Sigmoid colon (tissue), 7 donors: ENCODE measurements around the gene FBN3. TPM values are rescaled to one million over a fixed set of nuclear protein-coding genes. Genes with fewer than 3 reads are reported as not detected.

Experiments
- DNase-seq: peaks from one replicate; pipeline ENCODE4 v3.0.0-alpha.2; 2019
- H3K27ac ChIP-seq, 4 donors: fragments of 200-600 bp; sonication (generic); one replicate each; pipeline ENCODE4 v1.5.1; 2016 to 2019; ENCODE audit warnings: mild to moderate bottlenecking in 1 of 4
- H3K27me3 ChIP-seq, 3 donors: fragments of 200-600 bp; sonication (generic); one replicate each; pipeline ENCODE4 v1.5.1; 2019; ENCODE audit warnings: mild to moderate bottlenecking in 1 of 3
- H3K36me3 ChIP-seq, 4 donors: fragments of 200-600 bp; sonication (generic); one replicate each; pipeline ENCODE4 v1.5.1; 2016 to 2019
- H3K4me1 ChIP-seq, 4 donors: fragments of 200-600 bp; sonication (generic); one replicate each; pipeline ENCODE4 v1.5.1; 2017 to 2019
- H3K4me3 ChIP-seq, 4 donors: fragments of 200-600 bp; sonication (generic); one replicate each; pipeline ENCODE4 v1.5.1; 2017 to 2019; ENCODE audit warnings: mild to moderate bottlenecking in 2 of 4, moderate library complexity in 1 of 4
- H3K9me3 ChIP-seq, 4 donors: fragments of 200-600 bp in 3 of 4; sonication (generic) in 3 of 4; one replicate each; pipeline versions ENCODE4 v1.5.1 to v1.6.1; 2013 to 2019
- EP300 ChIP-seq, 4 donors: sonication (generic); formaldehyde crosslinking; IDR thresholded peaks; one replicate each; pipeline ENCODE4 v1.6.1; 2017; ENCODE audit warnings: antibody characterized with exemption in 4 of 4
- POLR2A ChIP-seq, 2 donors: fragments of 450-650 bp; IDR thresholded peaks; one replicate each; pipeline ENCODE4 v1.6.1; 2016; ENCODE audit warnings: antibody characterized with exemption in 2 of 2, mild to moderate bottlenecking in 2 of 2, moderate library complexity in 2 of 2
- POLR2AphosphoS5 ChIP-seq, 4 donors: sonication (generic); formaldehyde crosslinking; IDR thresholded peaks; one replicate each; pipeline ENCODE4 v1.6.1; 2017; ENCODE audit warnings: antibody characterized with exemption in 4 of 4
- WGBS, 2 donors: extraction: QIAGEN DNeasy Blood & Tissue Kit; methylation state at CpG; one replicate each; pipeline ENCODE4 v1.1.7; 2013; 5-methylcytosine and 5-hydroxymethylcytosine counted together
- intact Hi-C: fragments of 100-400 bp; cut with DNase I; formaldehyde crosslinking; loops from one replicate; pipeline ENCODE4 v1.15.1; 2023
- polyA plus RNA-seq, 3 donors: library from polyadenylated mRNA; stranded (reverse); fragments of 200-250 nt; gene quantifications; one replicate each; pipeline ENCODE4 v1.2.3, GENCODE V29; 2013
- total RNA-seq, 4 donors: library from RNA; depleted of rRNA; stranded (reverse); fragments of >200 nt; gene quantifications; one replicate each; pipeline ENCODE4 v1.1.0, GENCODE V29; 2016
- TF ChIP-seq, protein P1 (sequence below), 4 experiments: fragments of 450-650 bp in 3 of 4; fragments of 200-600 bp in 1 of 4; IDR thresholded peaks; one replicate each; pipeline ENCODE4 v1.5.1; 2016 to 2019; ENCODE audit warnings: antibody characterized with exemption in 4 of 4, mild to moderate bottlenecking in 3 of 4, moderate library complexity in 2 of 4
- donor health status: healthy with polysubstance abuse.
- donor health status: Bipolar disorder and iron deficiency.
- donor health status: healthy.

Gene FBN3
- total and polyA plus RNA-seq, 7 donors: 0.06 TPM; not detected in 6

DNA sequence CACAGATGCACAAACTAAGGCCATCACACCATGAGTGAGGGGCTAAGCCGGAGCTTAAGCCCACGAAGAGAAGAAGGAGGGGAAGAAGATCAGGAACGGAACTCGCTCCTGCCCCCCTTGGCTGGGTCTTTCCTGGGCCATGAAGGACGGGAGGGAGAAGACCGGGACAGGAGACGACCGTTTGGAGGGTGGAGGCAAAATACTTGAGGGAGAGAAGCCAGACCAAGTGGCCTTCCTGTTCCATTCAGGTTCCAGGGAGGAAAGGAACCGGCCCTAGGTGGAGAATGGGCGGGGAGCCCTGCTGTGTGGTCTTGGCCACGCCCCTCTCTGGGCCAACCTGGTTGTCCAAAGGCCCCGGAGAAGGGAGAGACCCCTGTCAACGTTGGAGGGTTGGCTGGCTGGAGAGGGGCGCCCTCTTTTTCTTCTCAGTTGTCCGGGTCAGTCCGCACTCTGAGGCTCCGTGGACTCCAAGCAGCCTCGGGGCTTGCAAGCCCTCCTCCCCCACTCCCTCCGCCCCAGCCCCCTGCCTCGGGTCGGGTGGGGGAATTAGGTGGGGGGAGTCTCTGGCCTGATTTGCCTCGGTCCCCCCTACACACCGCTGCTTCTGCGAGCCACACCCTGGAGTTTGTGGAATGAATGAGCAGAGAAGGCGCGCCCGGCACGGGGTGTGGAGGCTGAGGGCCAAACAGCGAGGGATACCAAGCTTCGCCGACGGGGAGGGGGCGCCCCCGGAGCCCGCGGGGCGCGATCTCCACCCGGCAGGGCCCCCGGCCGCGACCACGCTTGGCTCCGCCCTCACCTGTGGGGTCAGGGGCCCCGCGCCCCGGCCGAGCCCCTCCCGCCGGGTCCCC lies 757 bp downstream of the FBN3 start:
- TF ChIP-seq POLR2AphosphoS5 (IDR thresholded peaks at IDR 0.05) (no peak), POLR2A (IDR thresholded peaks at IDR 0.05) (no peak), EP300 (IDR thresholded peaks at IDR 0.05) (no peak)
- TF ChIP-seq, protein P1, sequence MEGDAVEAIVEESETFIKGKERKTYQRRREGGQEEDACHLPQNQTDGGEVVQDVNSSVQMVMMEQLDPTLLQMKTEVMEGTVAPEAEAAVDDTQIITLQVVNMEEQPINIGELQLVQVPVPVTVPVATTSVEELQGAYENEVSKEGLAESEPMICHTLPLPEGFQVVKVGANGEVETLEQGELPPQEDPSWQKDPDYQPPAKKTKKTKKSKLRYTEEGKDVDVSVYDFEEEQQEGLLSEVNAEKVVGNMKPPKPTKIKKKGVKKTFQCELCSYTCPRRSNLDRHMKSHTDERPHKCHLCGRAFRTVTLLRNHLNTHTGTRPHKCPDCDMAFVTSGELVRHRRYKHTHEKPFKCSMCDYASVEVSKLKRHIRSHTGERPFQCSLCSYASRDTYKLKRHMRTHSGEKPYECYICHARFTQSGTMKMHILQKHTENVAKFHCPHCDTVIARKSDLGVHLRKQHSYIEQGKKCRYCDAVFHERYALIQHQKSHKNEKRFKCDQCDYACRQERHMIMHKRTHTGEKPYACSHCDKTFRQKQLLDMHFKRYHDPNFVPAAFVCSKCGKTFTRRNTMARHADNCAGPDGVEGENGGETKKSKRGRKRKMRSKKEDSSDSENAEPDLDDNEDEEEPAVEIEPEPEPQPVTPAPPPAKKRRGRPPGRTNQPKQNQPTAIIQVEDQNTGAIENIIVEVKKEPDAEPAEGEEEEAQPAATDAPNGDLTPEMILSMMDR (IDR thresholded peaks at IDR 0.05): no peak
- DNase-seq: no peak
- Histone ChIP-seq H3K4me3 (peak overlapping the region in 3 of 4 donors; percentile 8 to 39 (median 31)), H3K36me3 (no peaks in the 10 kb centered on the region), H3K9me3 (no peaks in the 10 kb centered on the region), H3K27me3 (peaks cover 23 to 73% (median 57%) of the 10 kb centered on the region in 3 donors), H3K27ac (no peak overlapping the region), H3K4me1 (peaks cover 0 to 14% (median 12%) of the 10 kb centered on the region in 4 donors)
- 4% methylated on average over 50 of the region's 50 CpGs for WGBS, 2 donors
- intact Hi-C loops: no loop called here

- intact Hi-C loops: no loop called here
- Histone ChIP-seq H3K36me3 (no peaks in the 10 kb centered on the region), H3K27ac (no peak overlapping the region), H3K4me3 (no peak overlapping the region), H3K27me3 (peaks cover 23 to 74% (median 57%) of the 10 kb centered on the region in 3 donors), H3K9me3 (no peaks in the 10 kb centered on the region), H3K4me1 (peaks cover 0 to 14% (median 12%) of the 10 kb centered on the region in 4 donors)
- TF ChIP-seq, protein P1 (IDR thresholded peaks at IDR 0.05): no peak
- TF ChIP-seq POLR2AphosphoS5 (IDR thresholded peaks at IDR 0.05) (no peak), POLR2A (IDR thresholded peaks at IDR 0.05) (no peak), EP300 (IDR thresholded peaks at IDR 0.05) (no peak)
- 70 to 78% methylated on average over 6 of the region's 6 CpGs for WGBS, 2 donors
- no peak for DNase-seq
Measured at GRCh38 chr19:8148088-8148409, 1.3 kb downstream of the FBN3 start.

DNA sequence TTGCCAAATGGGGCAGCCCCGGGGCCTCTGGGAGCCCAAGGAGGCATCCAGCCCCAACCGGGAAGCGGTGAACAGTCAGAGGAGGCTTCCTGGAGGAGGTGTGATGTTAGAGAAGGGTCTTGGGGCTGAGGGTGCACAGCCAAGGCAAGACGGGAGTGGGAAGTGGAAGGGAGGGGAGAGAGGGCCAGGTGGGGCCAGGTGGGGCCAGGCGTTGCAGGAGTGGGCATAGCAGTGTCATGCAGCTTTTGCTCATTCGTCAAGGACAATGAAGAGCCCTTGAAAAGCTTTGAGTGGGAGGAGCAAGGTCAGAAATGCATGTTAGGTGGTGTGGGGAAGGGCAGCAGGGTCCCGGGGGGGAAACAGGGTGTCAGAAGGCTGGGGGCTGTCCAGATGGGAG lies 1.8 kb downstream of the FBN3 start:
- DNase-seq: no peak
- no peaks in the 10 kb centered on the region for H3K36me3 ChIP-seq
- H3K4me3 ChIP-seq: no peak overlapping the region
- WGBS, 2 donors: 36 to 55% methylated on average over 7 of the region's 7 CpGs
- intact Hi-C loops: no loop called here
- TF ChIP-seq, protein P1 (IDR thresholded peaks at IDR 0.05): no peak
- no peak for TF ChIP-seq POLR2AphosphoS5 (IDR thresholded peaks at IDR 0.05)
- TF ChIP-seq POLR2A (IDR thresholded peaks at IDR 0.05): no peak
- TF ChIP-seq EP300 (IDR thresholded peaks at IDR 0.05): no peak
- H3K27ac ChIP-seq: no peak overlapping the region
- peaks cover 23 to 74% (median 57%) of the 10 kb centered on the region in 3 donors for H3K27me3 ChIP-seq
- H3K9me3 ChIP-seq: no peaks in the 10 kb centered on the region
- peaks cover 0 to 14% (median 12%) of the 10 kb centered on the region in 4 donors for H3K4me1 ChIP-seq

DNA sequence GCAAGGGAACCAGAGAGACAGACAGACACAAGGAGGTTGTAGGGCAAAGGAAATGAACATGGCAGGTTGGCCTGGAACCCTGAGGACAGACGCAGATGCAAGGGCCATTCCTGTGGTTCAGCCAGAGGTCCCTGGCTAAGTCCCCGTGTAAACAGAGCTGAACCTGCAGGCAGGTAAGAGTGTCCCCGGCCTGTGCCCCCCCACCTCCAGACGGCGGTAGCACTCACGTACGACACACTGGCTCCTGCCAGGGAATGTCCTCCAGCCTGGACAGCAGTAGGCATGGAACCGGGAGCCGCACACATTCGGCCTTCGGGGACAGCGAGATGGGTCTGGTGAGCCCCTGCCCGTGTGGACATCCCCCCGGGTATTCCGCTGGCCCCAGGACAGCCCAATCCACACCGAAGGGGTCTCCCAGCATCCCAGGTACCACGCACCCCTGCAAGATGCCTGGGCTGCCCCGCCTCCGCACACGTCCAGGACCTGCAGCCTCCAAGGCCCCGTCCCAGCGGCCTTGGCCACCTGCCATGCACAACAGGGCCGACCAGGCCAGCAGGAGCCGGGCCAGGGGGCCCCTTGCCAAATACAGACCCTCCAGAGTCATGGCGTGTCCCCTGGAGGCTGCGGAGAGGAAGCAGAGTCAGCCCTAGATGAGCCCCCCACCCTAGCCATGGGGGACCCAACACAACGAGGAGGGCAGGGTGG lies 2.4 kb downstream of the FBN3 start:
- H3K4me1 ChIP-seq: peaks cover 0 to 14% (median 12%) of the 10 kb centered on the region in 4 donors
- WGBS, 2 donors: 65 to 74% methylated on average over 27 of the region's 27 CpGs
- no peaks in the 10 kb centered on the region for H3K36me3 ChIP-seq
- peaks cover 23 to 74% (median 57%) of the 10 kb centered on the region in 3 donors for H3K27me3 ChIP-seq
- H3K9me3 ChIP-seq: no peaks in the 10 kb centered on the region
- no peak for TF ChIP-seq POLR2A (IDR thresholded peaks at IDR 0.05)
- TF ChIP-seq EP300 (IDR thresholded peaks at IDR 0.05): no peak
- TF ChIP-seq POLR2AphosphoS5 (IDR thresholded peaks at IDR 0.05): no peak
- TF ChIP-seq, protein P1 (IDR thresholded peaks at IDR 0.05): no peak
- intact Hi-C loops: no loop called here
- H3K4me3 ChIP-seq: no peak overlapping the region
- no peak for DNase-seq
- no peak overlapping the region for H3K27ac ChIP-seq
